Activated CD4-positive, alpha-beta T cell treated with anti-CD3 and anti-CD28 coated beads for 1 hour (primary cell): Measurements from ENCODE around the gene VTI1A.

Experiments
- DNase-seq: peaks from one replicate; pipeline ENCODE4 v3.0.0-alpha.2; 2020

The VTI1A gene

DNA sequence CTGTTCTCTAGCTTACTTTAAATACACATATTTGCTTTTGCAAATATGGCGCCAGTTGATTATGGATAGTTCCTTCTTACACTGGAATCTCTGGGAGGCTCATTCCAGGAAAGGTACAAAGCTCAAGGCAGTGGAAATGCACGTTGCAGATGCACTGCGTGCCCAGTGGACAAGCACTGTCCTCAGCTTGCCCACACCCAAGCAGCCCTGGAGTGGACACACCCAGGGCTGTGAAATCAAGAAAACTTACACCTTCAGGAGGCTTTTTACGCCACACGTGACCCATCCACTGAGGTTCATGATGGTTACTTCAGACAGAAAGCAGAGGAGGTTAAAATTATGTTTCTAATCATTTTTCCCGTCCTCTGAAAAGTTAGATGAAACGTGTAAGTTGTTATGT is 248.5 kb downstream of the VTI1A start:
- no peak for DNase-seq

DNA sequence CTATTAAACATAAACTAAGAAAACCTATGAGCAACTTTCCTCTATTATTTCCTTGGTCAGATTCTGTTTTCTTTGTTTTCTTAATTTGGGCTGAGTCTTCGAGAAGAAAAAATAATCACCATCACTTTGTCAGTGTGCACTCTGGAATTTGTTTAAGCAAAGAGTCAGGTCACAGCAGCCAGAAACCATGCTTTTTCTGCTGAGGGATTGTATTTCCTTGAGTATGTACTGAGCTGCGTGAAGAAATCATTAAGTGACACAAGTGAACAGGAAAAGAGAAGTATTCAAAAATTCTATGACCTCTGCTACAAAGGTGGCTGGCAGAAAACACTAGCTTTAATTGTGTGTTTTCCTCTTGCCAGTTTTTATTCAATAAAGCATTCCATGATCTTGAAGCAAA is 249.6 kb downstream of the VTI1A start:
- DNase-seq = no peak

DNA sequence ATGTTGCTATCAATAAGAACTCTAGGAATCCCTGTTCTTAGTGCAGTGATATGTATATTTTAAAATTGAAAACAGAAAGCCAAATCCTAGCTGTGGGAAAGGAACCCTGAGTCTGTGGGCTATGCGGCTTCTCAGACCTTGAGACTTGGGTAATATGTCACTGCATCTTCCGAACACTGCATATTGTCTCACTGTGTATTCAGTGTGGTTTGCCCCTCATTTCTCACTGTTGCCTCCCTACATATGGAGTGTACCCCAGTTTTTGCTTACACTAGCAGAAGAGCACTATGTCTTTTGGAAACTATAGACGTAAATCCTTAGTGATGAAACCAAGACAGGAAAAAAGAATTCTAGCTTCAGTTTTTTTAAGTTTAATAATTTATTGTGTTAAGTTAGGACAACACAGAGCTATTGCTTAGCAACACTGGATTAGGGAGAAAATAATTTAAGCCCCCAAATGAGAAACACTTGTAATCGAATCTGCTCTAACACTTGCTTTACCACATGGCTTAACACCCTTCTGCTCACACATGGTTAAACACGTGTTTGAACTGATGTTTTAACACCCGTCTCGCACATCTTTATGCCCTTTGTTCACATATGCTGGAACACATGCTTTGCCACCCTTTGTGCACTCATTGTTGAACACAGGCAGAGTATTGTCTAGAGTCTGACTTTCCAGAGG is 251.3 kb downstream of the VTI1A start:
- no peak for DNase-seq

DNA sequence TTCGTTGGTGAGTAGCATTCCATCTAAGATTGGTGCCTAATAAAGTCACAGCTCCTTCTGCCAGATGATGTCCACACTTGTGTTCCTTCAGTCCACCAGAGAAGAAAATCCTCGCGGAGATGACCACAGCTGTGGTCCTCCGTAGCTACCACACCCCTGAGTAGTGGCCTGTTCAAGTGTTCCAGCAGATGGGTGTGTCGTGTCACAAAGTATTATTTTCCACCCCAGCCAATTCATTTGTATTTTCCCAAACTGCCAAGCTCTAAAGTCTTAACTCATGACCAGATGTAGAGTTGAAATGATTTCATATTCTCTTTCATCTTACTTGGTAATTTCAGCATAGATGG is 251.8 kb downstream of the VTI1A start:
- DNase-seq = no peak

DNA sequence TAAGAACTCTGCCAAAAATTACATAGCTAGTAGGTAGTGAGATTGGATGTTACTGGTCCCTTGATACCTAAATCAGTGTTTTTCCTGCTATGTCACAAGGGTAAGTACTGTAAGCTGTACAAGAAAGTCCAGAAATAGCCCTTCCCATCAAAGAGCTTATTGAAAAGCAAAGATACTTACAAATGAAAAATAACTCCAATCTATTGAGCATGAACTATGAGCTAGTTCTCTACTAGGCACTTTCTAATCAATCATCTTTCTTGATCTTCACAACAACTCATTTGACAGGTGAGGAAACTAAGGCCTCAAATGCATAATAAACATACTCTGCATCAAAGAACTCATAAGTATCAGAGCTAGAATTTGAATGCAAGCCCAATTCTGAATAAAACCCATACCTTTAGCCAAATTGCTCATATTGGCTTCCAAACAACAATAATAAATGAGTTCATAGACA is 253.2 kb downstream of the VTI1A start:
- no peak for DNase-seq

DNA sequence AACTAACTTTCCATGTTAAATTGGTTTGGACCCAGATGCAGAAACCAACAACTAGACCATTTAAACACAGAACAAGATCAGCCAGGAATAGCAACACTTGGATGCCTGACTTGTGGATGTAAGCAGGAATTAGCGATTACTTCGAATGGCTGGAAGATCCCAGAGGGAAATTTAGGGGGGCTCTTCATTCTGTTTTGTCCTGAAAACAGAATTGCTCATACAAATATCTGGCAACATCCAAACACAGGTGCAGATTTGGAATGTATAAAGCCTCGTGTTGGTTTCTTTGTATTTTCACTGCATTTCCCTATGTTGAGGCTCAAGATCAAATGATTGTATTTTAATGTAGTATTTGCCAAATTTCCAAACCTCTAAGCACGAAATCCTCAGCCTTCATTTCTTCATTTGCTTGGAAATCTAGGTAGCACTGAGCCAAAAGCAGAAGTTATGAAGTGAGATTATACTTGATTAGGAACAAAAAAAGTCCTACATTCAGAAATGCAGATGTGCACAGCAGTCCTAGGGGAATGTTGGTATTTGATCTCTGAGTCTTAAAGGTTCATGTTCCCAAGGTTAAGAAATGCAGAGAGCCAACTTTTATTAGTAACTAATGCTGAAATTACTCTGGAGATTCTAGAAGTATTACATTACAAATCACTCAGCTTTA is 254.3 kb downstream of the VTI1A start:
- no peak for DNase-seq

DNA sequence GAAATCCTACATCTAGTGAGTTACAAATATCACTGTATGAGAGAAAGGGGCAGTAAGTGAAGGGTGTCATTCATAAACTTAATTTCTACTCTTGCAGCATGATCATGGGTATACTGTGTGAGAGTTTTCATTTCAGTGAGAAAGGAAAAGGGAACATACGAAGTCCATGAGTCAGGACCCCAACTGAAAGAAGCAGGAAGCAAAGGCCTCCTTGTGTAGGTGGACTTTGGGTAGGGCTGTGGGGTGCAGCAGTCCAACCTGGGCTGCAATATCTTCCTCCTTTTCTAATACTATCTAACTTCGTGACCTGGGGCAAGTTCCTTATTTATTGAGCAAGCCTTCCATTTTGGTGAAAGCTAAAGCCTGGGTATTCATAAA is 254.9 kb downstream of the VTI1A start:
- DNase-seq = no peak

DNA sequence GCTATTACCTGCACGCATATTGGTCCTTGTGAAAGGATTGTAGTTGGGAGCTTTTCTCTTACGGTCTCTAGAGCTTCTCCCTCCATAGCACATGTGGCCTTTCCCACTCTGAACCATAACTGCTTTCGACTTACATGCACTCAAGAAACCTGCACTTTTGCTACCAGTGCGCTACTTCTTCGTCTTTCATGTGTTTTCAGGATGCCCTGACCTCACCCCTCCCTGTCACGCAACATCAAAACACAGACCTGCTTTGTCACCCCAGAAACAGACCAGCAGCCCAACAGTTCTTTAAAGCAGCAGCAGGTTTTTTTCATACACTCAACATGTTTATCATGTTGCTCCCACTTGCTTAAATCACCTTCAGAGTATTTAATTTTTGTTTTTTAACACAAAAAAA is 259.6 kb downstream of the VTI1A start:
- no peak for DNase-seq

DNA sequence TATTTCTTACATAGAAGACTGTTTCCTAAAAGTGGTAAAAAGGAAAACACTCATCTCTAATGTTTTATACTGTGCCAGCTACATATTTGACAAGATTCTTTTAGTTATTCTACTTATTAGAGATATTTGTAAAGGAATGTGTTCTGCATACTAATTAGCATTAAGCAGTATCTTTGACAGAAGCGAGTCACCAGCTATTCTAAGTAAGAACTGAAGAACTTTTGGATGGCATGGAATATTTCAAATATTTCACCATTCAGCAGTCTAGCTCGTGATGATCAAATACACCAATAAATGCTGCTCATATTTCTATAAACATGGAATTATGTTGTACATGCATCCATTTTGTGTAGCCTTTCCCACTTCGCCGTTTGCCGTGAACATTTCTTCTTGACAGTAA is 261.4 kb downstream of the VTI1A start:
- DNase-seq = no peak

DNA sequence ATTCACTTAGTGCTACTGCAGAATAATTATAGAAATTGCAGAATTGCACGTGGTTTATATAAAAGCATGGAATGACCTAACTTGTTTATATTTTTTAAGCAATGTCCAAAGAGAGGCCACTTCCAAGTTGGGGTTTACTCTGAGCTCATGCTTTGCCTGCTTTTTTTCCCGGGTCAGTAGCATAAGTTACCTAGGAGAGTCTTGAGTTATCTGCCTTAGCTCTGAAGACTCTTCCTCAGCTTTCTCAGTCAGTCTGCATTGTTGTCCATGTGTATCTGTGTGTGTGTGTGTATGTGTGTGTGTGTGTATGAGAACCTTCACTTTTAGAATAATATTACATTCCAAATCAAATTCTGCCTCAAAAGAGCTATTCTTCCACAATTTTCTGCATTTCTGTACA is 263.5 kb downstream of the VTI1A start:
- no peak for DNase-seq

DNA sequence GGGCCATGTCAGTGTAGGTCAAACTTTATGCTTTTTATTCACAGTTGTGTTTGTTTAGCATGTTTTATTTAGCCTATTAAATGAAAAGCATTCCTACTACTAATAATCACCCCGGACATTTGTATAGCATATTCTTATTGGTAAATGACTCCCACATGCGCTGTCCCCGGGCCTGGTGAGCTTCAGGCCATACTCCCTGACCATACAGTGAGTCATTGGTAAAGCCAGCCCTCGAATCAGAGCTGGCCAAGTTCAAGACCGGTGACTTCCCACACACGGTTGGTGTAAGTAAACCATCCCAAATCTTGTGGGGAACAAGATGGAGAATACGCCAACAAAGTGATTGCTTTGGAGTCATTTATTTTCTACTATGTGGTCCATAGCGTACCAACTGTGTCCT is 264.4 kb downstream of the VTI1A start:
- DNase-seq = no peak

DNA sequence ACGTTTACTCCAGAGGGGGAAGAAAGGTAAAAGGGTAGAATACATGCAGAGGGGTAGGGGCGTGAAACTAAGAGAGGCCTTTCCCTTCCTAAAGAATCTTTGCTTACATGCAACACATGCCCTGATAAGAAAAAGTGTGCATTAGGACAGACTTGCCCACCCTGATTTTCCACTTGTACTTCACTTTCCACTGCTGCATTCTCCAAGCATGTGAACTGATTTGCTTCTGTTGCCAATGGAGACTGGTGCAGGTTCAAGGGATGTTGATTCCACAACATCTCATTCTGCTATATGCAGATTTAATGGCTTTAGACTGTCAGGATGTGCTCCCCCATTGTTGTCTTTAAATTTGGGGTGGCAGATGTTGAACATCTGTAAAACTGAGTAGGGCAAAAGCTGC is 265.5 kb downstream of the VTI1A start:
- no peak for DNase-seq

DNA sequence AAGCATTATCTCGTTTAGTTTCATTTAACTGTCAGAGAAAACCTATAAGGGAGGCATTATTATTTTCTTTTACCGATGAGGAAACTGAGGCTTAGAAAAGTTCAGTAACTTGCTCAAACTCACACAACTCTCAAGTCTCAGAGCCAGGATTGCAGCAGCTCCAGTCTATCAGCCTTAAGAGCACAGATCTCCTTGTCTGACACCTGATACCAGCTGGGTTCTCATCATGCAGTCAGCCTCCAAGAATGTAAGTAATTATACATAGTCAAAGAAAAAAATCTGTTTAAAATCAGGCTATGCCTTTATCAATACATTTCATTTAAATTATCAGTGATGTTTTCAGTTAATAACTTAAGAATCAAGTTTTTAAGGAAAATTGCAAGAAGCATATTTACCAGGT is 266.4 kb downstream of the VTI1A start:
- no peak for DNase-seq

DNA sequence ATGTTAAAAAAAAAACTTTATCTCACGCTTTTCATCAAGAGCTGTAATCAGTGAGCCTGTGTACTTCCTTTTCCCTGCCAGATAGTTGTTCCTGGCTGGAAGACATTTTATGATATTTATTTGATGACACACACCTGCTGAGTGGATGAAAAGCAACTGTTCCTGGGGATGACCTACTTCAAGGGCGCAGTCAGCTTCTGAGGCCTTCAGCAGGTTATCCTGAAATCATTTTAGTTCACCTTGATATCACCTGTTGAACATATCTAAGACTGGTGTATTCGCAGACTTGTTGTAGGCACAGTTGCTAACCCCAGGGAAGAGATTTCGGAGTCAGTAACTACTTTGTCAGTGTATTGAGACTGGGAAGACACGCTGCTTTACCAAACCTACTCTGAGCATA is 268.6 kb downstream of the VTI1A start:
- no peak for DNase-seq

DNA sequence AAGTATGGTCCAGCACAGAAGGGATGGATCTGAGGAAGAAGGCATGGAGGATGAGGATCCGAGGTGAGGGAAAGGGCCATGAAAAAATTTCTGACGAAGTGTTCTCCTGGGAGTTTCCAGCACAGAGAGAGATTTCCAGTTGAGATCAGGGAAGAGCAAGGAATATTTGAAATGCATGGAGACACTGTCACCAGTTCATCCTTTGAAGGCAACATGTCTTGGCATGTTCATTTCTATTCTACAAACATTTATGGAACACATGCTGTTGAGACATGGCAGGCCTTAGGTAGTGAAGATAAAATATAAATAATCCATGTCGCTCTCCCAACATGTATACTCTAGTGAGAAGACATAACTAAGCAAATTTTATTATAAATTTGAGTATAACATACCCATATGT is 269.1 kb downstream of the VTI1A start:
- no peak for DNase-seq

DNA sequence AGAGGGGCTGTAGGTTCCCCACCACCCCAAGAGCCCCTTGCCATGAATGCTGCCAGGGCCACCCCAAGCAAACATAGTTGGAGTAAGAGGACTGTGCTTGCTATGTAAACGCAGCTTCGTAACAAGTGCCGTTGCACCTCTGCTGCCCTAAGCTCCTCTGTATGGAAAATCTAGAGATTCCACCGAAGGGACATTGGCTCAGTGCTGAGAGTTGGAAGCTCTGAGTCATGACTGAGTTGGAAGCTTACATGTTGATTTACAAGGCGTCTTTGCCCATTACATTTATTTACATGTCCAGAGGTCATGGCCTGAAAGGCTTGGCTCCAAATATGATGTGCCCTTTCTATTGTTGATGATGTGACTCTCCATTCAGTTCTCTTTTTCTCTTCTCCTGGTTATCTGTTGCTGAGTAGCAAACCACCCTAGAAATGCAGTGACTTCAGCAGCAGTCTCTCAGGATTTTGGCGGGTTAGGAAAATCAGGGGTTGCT is 270.0 kb downstream of the VTI1A start:
- DNase-seq = no peak

DNA sequence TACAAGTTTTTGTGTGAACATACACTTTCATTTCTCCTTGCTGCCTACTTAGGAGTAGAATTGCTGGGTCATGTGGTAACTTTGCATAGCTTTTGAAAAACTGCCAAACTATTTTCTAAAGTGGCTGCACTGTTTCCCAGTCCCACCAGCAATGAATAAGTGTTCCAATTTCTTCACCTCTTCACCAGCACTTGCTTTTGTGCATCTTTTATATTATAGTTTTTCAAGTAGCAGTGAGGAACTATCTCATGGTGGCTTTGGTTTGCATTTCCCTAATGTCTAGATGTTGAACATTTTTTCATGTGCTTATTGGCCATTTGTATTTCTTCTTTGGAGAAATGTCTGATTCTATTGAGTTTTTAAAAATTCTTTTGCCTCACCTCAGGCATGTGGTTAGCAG is 273.2 kb downstream of the VTI1A start:
- no peak for DNase-seq

DNA sequence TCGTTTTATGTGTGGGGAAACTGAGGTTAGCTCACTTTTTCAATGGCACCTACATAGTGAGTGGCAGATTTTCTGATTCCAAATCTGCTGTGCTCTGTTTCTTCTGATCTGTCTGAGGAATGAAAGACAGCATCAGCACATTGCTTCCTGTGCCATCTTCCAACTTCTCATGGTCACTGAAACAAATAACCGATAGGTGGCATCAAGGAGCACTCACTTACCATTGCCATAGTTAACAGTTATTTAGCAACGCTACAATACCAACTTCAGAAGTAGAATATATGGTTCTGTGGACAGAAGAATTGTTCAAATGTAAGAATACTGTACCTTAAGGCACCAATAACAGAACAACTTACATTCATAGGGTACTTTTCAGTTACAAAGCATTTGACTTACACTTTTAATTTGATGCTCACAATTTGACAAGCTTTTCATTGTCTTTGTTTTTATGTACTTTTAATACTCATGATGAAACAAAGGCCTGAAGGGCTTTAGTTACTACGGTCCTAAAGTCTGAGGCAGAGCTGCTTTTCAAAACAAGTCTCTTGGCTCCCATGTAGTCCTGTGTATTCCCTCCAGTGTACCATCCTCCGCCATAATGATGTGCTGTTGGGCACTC is 274.2 kb downstream of the VTI1A start:
- DNase-seq = no peak

DNA sequence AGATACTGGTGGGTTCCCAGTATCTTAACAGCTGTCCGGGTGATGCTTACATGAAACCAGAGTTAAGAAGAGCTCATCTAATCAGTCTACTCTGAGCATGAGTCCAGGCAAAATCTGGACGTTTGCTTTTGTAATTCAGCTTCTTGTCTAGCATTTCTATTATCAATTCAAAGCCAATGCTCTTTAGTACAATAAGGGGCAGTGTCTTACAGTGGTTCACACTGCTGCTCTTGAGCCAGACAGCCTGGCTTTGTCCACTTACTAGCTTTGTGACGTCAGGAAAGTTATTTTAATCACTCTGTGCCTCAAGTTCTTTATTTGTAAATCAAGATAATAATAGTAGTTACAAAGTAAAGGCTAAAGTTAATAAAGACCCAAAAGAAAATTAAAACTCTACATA is 275.7 kb downstream of the VTI1A start:
- no peak for DNase-seq

DNA sequence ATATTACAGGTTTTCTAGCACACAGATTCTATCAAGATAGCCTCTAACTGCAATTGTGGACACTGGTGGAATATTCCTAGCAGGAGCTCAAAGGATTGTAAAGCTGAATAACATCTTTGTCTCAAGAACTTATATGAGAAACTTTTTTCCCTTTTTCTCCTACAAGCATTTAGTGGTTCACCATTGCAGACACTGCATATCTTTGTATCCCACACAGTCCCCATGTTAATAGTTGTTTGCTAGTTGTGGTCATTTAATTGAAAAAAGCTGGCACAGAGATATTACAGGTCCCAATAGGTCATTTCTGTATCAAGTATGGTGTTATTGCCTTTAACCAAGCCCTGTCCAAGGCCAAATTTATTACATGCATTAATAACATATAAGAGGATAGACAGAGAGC is 276.9 kb downstream of the VTI1A start:
- no peak for DNase-seq

DNA sequence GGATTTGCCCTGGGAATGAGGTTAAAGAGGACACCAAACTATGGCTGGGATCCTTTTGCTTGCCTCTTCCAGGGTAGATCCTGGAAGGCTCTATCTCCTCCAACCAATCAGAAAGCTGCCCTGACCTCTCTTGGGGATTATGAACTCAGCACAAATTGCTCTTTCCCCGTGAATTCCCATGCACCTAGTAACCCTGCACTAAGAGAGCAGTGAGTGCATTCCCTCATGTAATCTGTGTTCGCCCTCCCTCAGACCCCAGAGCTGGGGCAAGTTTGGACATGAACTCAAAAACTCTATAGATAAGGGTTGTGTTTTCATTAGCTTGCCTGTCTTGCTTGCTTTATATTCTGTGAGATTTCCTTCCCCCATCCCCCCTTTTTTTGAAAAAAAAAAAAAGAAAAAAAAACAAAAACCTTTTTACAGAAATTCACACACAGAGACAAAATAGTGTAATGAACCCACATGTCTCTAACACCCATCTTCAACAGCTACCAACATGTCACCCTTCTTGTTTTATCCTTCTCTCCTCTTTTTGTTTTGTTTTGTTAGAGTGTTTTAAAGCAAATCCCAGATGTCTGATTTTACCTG is 277.5 kb downstream of the VTI1A start:
- DNase-seq = no peak

DNA sequence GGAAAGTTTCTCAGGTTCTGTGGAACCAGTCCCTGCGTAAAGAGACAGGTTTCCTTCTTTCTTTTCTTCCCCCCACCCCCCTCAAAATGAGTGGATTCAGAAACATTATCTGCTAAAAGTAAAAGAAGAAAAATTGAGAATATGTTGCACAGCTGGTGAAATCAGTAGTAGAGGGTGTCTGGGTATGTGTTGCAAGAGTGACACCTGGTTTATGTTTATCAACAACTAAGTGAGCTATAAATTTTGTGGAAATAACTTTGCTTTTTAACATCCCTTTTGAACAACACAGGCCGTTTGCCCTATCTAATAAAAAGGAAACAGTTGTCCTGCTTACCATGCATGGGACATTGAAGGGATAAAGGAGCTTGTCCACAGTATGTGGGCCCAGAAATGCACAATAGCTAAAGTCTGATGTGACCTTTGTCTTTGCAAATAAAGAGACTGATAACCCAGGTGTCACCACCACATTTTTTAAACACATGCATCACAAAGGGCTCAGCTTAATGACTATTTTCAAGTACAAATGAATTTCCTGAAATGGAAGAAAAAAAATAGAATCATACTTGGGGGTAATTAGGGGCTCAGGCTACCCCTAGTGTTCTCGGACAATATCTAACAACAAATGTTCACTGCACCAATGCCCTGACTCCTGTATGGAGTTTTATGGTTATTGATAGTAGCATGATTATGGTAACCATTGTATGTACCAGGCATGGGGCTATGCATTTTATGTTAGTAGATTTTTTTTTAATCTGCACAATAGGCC is 281.3 kb downstream of the VTI1A start:
- DNase-seq = no peak

DNA sequence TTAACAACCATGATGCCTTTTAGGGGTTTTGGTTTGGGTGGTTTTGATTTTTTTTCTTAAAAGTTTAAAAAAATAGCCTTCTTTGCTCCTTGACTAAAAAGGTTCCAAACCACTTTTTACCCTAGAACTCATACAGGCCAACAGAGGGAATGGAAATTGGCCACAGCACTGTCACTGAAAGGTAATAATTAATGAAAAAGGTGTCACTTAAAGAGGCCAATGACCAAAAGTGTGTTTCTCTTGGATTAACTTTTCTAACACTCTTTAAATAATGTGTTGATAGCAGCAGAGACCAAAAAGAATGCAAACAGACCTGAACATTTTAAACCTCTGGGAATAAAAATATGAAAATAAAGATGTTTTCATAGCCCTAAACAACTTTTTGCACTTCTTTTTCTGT is 282.0 kb downstream of the VTI1A start:
- DNase-seq = no peak
